ENCODE data around the gene DENND4B.

- TF ChIP-seq POLR2A (IDR thresholded peaks at IDR 0.05; ENCODE audit: low read length) (no peak), GATA1 (IDR thresholded peaks at IDR 0.05; ENCODE audit: low read depth, low read length) (no peak)
Observed at GRCh38 chr1:153995202-153995601, 48.7 kb upstream of the DENND4B start.
